HTERT RPE-1 (cell line): ENCODE data around the gene FCN3.

Experiments
- in situ Hi-C: fragments of 300-500 bp; cut with MboI; formaldehyde crosslinking; loops from 4 replicates; pipeline ENCODE4 v1.14.3; 2020; ENCODE audit warnings: low sequenced_read_pairs

The FCN3 gene

DNA sequence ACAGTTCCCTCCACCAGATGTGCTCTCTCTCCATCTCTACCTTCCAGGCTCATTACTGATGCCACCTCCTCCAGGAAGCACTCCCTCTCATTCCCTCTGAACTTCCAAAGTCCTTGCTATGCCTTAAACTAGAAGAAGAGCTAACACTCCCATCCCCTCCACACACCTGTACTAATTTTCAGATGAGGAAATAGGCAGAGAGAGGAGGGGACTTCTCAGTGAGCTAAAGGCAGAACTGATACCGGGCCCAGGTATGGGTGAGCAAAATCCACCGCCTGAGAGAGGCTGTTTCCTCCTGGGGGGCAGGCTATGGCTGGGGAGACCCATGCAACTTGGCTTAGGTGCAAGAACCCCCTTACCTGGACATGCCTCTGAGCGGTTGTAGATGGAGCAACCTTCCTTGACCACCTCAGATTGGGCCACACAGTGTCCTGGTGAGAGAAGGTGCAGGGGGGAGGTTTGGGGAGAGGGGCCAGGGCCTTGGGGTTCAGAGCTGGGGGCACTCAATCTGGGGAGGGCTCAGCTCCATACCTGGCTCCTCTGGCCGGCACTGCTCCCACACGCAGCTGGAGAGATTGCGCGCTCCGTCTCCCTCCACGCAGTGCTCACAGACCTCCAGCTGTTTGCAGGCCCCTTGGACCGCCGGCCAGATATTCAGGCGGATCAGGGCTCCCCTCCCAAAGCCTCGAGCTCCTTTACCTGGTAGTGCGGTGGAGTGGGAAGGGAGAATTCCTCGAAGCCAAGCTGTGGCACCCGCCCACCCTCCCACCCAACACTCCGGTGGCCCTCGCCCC is 7.5 kb upstream of the FCN3 start:
- in situ Hi-C loops = no loop called here

DNA sequence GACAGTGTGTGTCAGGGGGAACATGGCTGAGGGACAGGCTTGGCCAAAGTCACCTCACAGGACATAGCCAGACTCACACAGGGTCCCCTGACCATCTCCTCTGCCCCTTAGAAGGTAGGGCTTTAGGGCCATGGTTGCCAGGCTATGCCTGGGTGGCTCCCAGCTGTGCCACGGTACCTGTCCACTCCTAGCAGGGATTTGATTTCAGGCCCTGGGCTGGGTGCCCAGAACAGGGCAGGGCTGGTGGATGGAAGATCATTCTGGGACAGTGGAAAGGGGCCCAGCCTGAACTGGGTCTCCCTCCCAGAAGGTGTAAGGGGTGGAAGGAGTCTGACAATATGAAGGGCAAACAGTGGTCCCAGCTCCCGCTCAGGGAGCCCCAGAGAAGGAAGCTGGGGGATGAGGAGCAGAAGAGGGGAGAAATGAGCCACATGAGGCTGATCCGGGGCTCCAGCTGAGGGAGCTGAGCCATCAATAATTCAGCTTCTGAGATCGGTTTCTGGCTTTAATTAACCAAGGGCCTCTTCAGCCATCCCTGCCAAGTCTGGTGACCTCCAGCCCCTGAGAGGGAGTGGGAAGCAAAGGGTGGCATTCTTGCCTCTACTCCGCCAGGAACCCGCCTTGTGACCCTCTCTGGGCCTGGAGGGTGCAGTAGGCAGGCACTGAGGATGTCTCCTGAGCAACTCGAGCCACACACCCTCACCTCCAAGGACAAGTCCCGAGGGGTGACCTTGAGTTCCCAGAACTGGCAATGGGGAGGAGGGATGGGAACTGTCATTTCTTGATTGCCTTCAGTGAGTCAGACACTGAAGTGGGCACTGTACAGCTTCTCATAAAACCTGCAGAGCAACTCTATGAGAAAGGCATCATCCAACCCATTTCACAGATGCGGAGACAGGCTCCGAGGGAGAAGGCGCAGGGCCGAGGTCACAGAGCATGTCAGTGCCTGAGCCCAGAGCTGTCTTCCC is 6.4 kb upstream of the FCN3 start:
- in situ Hi-C loops = no loop called here

DNA sequence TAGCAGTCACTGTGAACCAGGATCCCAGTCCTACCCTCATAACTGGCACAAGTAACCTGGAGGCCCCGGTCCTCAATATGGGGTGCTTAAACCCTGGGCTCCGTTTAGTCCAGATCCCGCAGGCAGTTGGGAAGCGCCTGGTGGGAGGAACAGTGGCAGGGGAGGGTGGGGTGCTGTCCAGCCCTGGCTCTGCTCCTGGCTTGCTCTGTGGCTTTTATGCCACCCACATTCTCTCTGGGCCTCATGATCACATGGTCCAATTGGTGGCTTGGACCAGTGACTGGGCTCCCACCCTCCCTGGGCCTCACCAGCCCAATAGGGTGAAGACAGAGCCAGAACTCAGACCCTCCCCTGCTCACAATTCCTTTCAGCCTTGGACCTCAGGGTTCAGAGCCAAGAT is 5.6 kb upstream of the FCN3 start:
- in situ Hi-C loops = no loop called here

- in situ Hi-C loops = no loop called here
Observed at GRCh38 chr1:27379564-27380122, 5.0 kb upstream of the FCN3 start.

DNA sequence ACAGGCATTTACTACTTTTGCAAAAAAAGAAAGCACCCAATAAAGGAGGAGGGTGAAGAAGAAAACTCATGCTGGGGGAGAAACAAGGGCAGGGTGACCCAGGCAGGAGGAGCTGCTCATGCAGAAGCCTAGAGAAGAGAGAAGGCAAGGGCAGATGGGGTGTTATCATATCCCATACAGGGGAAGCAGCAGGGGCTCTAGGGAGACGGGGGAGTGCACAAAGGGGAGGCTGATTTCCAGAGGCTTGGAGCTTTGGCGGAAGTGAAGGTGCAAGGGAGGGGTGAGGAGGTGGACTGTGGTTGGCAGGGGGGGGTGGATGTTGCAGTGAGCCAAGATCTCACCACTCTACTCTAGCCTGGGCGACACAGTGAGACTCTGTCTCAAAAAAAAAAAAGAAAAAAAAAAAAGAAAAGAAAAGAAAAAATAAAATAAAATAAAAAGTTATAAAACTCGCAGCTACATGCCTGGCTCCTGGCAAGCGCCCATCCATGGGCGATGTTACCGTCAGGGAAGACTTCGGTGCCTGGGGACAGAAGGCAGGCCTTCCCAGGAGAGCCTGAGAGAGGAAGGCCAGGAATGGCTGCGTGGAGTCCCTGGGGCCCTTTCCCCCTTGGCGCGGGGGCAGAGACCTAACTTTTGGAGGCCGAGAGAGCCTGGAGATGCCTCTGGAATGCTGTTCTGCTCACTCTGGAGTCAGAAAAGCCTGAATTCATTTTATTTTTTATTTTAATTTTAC is 3.3 kb upstream of the FCN3 start:
- in situ Hi-C loops = no loop called here

DNA sequence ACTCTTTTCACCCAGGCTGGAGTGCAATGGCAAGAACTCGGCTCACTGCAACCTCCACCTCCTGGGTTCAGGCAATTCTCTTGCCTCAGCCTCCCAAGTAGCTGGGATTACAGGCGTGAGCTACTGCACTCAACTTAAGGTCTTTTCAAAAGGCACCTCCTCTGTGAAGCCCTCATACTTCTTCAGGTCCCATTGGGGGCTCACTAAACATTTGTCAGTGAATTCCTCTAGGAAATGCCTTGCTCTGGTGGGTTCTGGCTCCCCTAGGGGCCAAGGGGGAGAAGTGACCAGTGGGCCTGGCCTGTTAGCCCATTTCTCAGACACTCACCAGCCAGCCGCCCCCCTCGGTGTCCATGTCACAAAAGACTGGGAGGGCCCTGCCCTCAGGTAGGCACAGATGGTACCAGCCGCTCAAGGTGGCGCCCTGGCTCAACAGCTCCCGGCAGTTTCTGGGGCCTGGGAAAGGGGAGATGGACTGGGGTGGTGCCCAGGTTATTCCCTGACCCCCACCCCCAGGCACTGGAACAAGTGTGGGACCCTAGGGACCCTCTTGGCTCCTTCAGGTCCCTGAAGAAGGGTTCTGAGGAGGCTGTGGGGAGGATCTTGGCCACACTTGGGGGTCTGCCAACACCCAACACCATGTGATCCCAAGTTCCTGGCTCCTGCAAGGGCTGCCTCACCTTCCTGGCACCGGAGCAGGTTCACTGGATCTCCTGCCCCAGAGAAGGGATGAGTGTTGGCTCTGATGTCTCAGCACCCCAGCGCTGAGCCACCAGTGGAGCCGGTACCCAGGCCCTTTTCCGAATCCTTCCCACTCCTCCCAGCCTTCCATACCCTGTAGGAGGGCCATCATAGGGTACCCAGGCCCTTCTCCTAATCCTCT is 1.6 kb downstream of the FCN3 start:
- in situ Hi-C loops = no loop called here

DNA sequence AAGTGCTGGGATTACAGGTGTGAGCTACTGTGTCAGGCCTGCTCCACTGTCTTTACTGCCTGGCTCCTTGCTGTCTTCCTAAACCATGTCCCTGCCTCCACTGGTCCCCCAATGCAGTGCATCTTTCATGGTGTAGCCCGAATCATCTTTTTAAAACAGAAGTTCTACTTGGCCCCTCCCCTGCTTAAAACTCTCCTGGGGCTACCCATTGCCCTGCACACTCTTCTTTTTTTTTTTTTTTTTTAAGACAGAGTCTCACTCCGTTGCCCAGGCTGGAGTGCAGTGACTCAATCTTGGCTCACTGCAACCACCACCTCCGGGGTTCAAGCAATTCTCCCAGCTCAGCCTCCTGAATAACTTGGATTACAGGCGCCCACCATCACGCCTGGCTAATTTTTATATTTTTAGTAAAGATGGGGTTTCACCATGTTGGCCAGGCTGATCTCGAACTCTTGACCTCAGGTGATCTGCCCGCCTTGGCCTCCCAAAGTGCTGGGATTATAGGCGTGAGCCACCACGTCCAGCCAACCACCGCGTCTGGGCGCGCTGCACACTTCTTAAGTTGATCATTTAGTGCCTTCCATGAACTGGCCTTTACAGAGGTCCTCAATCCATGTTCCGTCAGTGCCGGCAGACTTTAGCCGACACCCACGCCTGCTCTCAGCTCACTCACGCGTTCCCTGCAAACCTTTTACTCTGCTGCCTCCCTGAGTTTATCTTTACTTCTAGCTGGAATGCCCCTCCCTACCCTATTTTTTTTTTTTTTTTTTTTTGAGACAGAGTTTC is 2.4 kb downstream of the FCN3 start:
- in situ Hi-C loops = no loop called here

DNA sequence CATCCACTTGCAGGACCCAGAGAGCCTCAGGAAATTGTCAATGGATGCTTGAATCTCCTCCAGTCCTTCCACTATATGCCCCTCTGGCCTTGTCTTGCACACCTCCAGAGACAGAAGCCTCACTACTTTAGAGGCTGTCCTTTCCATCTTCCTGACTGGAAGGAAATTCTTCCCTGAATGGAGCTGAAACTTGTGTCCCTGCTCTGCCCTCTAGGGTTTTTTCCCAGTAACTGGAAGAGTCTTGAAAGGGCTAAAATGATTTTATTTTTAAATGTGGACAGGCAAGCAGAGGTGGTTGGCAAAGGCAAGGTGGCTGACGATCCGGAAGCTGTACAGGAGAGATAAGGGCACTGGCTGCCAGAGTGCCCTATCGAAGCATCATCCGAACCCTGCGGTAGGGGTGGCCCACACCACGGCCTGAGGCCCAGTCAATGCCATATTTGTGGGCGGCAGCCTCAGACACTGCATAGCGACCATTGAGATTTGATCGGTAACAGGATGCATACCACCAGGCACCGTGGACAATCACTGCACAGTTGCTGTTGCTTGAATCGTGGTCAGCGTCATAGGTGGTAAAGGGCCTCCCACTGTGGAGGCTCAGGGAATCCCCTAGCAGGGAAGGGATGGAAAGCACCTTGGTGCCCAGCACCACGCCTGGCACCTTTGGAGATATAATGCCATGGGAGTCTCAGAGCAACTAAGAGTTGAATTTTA is 5.6 kb downstream of the FCN3 start:
- in situ Hi-C loops = no loop called here

DNA sequence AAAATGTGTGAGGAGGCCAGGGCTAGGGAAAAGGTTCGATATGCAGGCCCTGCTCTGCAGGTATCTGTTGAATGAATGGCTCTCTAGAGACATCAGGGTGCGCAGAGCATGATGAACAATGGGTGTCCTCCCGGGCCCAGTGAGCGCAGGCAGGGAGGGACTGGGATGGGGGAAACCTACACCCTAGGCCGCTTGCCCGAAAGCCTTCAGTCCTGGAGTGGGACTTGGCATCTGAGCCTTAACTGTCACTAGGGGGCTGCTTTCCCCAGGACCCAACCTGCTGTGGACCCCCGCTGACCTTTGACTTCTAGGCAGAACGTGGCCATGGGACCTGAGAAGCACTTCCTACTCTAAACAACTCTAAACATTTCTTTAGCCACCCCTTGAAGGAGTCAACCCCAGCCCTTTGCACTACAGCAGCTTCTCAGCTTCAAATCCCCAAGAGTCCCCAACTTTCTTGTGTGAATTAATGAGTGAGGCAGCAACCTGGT is 7.4 kb downstream of the FCN3 start:
- in situ Hi-C loops = no loop called here

- in situ Hi-C loops = no loop called here
Observed at GRCh38 chr1:27366411-27367159, 8.0 kb downstream of the FCN3 start, which contains the start of gene MAP3K6. MAP3K6 (minus strand) TSS chr1:27366961; CDS start chr1:27366597, 364 bp downstream.

DNA sequence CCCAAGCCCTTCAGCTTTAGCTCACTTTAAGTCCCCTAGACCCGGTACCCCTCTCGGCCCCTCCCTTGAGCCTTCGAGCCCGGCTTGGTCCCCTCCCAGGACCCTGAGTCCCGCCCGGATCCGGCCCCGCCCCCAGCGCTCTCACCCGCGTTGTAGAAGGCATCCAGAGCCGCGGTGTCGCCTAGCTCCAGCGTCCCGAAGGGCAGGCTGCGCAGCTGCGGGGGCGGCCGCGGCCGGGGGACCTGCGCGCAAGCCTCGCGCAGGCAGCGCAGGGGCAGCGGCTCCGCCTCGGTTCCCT is 8.6 kb downstream of the FCN3 start:
- in situ Hi-C loops = no loop called here

GRCh38 chr1:27365372-27366112 is 9.1 kb downstream of the FCN3 start:
- in situ Hi-C loops = no loop called here

- in situ Hi-C loops = no loop called here
Observed at GRCh38 chr1:27364696-27365371, 9.8 kb downstream of the FCN3 start.

GRCh38 chr1:27363766-27364695 is 10.6 kb downstream of the FCN3 start:
- in situ Hi-C loops = no loop called here

DNA sequence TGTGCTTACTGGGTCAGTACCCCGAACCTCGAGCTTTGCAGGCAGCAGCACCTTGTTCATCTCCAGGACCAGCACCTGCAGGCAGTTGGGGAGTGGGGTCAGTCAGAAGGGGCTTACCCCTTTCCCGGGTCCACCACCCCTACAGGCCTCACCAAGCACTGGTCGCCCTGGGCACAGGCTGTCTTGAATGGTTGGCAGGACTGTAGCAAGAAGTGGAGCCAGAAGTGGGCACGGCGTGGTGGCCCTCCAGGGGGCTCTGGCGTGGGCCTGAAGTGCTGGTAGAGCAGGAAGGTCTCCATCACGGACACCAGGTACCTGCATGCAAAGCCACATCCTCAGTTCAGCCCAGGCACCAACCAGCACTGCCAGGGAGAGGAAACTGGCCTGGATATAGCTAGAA is 13.1 kb downstream of the FCN3 start:
- in situ Hi-C loops = no loop called here

DNA sequence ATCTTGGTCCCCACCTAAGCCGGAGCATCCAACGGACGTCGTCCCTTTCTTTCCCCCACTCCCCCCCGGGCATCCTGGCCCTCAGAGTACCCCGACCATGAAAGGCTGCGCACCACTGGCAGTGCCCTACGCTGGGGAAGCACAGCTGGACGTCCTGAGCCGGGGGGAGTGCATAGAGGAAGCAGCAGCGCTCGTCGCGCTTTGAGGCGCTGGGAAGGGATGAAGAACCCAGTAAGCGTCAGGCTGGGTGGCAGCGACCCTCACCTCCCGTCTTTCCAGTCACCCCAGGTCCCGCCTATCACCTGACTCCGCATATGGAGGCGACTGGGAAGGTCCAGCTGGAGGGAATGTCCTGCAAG is 13.6 kb downstream of the FCN3 start:
- in situ Hi-C loops = no loop called here
